Measurements from ENCODE around the gene PCSK6.

The PCSK6 gene

GRCh38 chr15:101470548-101471239 is 18.8 kb downstream of the PCSK6 start:
- H3K4me2 ChIP-seq (ENCODE audit: low read length), result no peak overlapping the region
- no peaks in the 10 kb centered on the region for H3F3A ChIP-seq (ENCODE audit: control insufficient read depth, insufficient read depth)
- H3K27ac ChIP-seq (ENCODE audit: low read depth, low read length), result no peak overlapping the region
- H3K4me3 ChIP-seq (ENCODE audit: low read length), result no peak overlapping the region
- H3K9me3 ChIP-seq (ENCODE audit: control insufficient read depth, insufficient read depth, low read length), result no peaks in the 10 kb centered on the region
- H3K9me2 ChIP-seq (replicated peaks; ENCODE audit: control insufficient read depth, low read length), result no peaks in the 10 kb centered on the region
- no peaks in the 10 kb centered on the region for H3K4me1 ChIP-seq (ENCODE audit: control insufficient read depth, low read length)
- no peaks in the 10 kb centered on the region for H3K27me3 ChIP-seq (ENCODE audit: control insufficient read depth, low read length)
- TF ChIP-seq EZH2phosphoT487 (IDR thresholded peaks at IDR 0.05; ENCODE audit: borderline replicate concordance, low read length) (no peak), CTCF (IDR thresholded peaks at IDR 0.05; ENCODE audit: low read depth, low read length, poor library complexity, severe bottlenecking) (no peak)
- no peaks in the 10 kb centered on the region for H3K36me3 ChIP-seq (ENCODE audit: control insufficient read depth, low read length)
- H4K20me1 ChIP-seq (ENCODE audit: control insufficient read depth, insufficient read depth, low read depth, low read length), result no peaks in the 10 kb centered on the region
- no peaks in the 10 kb centered on the region for H3K79me2 ChIP-seq (ENCODE audit: control insufficient read depth, low read length)

GRCh38 chr15:101469520-101470288 is 19.8 kb downstream of the PCSK6 start:
- no peaks in the 10 kb centered on the region for H3K27me3 ChIP-seq (ENCODE audit: control insufficient read depth, low read length)
- H3K27ac ChIP-seq (ENCODE audit: low read depth, low read length), result no peak overlapping the region
- no peaks in the 10 kb centered on the region for H3K9me2 ChIP-seq (replicated peaks; ENCODE audit: control insufficient read depth, low read length)
- no peak overlapping the region for H3K4me3 ChIP-seq (ENCODE audit: low read length)
- H3K9me3 ChIP-seq (ENCODE audit: control insufficient read depth, insufficient read depth, low read length), result no peaks in the 10 kb centered on the region
- TF ChIP-seq CTCF (IDR thresholded peaks at IDR 0.05; ENCODE audit: low read depth, low read length, poor library complexity, severe bottlenecking) (no peak), EZH2phosphoT487 (IDR thresholded peaks at IDR 0.05; ENCODE audit: borderline replicate concordance, low read length) (no peak)
- H4K20me1 ChIP-seq (ENCODE audit: control insufficient read depth, insufficient read depth, low read depth, low read length), result no peaks in the 10 kb centered on the region
- no peak overlapping the region for H3K4me2 ChIP-seq (ENCODE audit: low read length)
- H3K79me2 ChIP-seq (ENCODE audit: control insufficient read depth, low read length), result no peaks in the 10 kb centered on the region
- H3K4me1 ChIP-seq (ENCODE audit: control insufficient read depth, low read length), result no peaks in the 10 kb centered on the region
- no peaks in the 10 kb centered on the region for H3F3A ChIP-seq (ENCODE audit: control insufficient read depth, insufficient read depth)
- H3K36me3 ChIP-seq (ENCODE audit: control insufficient read depth, low read length), result no peaks in the 10 kb centered on the region

GRCh38 chr15:101466188-101466587 is 23.3 kb downstream of the PCSK6 start:
- Histone ChIP-seq H3K36me3 (ENCODE audit: control insufficient read depth, low read length) (no peaks in the 10 kb centered on the region), H3K4me3 (ENCODE audit: low read length) (no peak overlapping the region), H3K9me2 (replicated peaks; ENCODE audit: control insufficient read depth, low read length) (no peaks in the 10 kb centered on the region), H3K4me1 (ENCODE audit: control insufficient read depth, low read length) (no peaks in the 10 kb centered on the region), H3K27ac (ENCODE audit: low read depth, low read length) (no peak overlapping the region), H4K20me1 (ENCODE audit: control insufficient read depth, insufficient read depth, low read depth, low read length) (no peaks in the 10 kb centered on the region), H3F3A (ENCODE audit: control insufficient read depth, insufficient read depth) (no peaks in the 10 kb centered on the region), H3K27me3 (ENCODE audit: control insufficient read depth, low read length) (no peaks in the 10 kb centered on the region), H3K9me3 (ENCODE audit: control insufficient read depth, insufficient read depth, low read length) (no peaks in the 10 kb centered on the region), H3K4me2 (ENCODE audit: low read length) (no peak overlapping the region), H3K79me2 (ENCODE audit: control insufficient read depth, low read length) (no peaks in the 10 kb centered on the region)
- no peak for TF ChIP-seq CTCF (IDR thresholded peaks at IDR 0.05; ENCODE audit: low read depth, low read length, poor library complexity, severe bottlenecking)
- TF ChIP-seq EZH2phosphoT487 (IDR thresholded peaks at IDR 0.05; ENCODE audit: borderline replicate concordance, low read length), result no peak
